KBM-7 (cell line): Measurements from ENCODE around the gene CFAP300.

ENCODE experiments used
- DNase-seq: peaks from one replicate; pipeline ENCODE4 v3.0.0-alpha.2; 2015
- in situ Hi-C: fragments of 300-500 bp; cut with MboI; formaldehyde crosslinking; loops from 2 replicates; pipeline ENCODE4 v1.14.3; 2020; ENCODE audit warnings: low sequenced_read_pairs, low pct_unique_long_range_greater_than_20kb, mixed read lengths

The CFAP300 gene

DNA sequence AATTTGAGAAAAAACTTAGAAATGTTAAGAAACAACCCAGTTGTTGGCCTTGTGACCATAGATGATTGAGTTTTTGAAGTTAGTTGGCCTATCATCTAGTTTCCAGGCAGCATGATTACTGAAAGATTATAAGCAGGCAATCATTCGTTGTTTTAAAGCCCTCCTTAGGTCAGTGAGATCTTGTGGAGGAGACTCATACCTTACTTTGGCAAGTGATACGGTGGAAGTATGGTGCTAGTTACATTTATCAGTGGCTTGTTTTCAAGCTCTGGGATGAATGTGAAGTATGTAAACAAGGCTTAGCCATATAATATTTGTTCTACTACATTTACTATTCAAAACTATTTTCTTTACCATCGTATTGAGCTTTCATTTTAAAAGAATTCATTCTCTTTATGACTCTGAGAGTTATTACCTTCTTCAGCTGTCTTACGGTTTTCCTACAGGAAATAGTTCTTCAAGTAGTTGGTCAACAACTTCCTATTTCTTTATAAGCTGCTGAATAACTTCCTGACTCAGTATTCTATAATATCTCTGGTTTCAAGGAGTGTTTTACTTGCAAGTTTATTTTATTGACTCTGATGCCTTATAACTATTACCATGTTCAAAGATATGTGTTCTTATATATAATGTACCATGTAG lies 70.4 kb downstream of the CFAP300 start:
- in situ Hi-C loops = no loop called here
- DNase-seq = no peak

GRCh38 chr11:102118937-102119336 lies 71.7 kb downstream of the CFAP300 start:
- in situ Hi-C loops = no loop called here
- no peak for DNase-seq

DNA sequence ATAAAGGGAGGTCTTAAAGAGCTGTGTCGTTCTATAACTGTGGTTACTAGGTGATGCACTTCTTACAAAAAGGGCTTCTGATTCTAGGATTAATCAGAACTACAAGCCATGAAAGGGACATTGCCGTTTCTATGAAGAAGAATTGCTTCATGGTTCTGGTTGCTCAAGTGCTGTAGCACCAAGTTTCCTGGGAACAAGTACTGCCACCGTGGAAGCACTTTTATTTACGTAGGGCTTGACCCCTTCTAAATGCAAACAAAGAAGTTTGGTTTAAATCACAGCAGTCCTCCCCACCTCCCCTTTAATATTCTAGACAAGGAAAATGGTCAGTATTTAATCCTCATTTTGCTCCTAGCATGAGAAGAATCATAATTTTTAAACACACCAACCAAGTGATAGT lies 72.8 kb downstream of the CFAP300 start:
- no peak for DNase-seq
- in situ Hi-C loops = no loop called here

- in situ Hi-C loops = no loop called here
- DNase-seq = no peak
Observed at GRCh38 chr11:102120437-102120973, 73.3 kb downstream of the CFAP300 start.

DNA sequence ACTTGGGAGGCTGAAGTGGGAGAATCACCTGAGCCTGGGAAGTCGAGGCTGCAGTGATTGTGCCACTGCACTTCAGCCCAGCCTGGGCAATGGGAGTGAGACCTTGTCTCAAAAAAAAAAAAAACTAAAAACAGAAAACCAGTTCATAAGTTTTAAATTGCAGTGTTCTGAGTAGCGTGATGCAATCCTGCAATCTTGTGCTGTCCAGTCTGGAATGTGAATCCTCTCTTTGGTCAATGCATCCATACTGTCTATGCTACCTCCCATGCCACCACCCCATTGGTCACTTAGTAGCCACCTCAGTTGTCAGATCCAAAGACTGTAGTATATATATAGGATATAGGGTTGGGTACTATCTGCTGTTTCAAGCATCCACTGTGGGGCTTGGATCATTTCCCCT lies 74.1 kb downstream of the CFAP300 start:
- in situ Hi-C loops = no loop called here
- DNase-seq = no peak
